DMS53 treated with DMSO at 0.1 percent for 48 hours (cell line): Measurements from ENCODE around the gene COP1.

ENCODE experiments used
- DNase-seq: peaks from one replicate; lab custom pipeline; 2025; ENCODE audit not compliant: unreplicated experiment; lab: John Stamatoyannopoulos, UW

Gene COP1

GRCh38 chr1:175904808-175905207 lies 302.3 kb downstream of the COP1 start:
- DNase-seq, result no peak

- DNase-seq, result no peak
Measured at GRCh38 chr1:175902281-175902680, 304.8 kb downstream of the COP1 start.

GRCh38 chr1:175901076-175901836 lies 305.8 kb downstream of the COP1 start:
- DNase-seq, result no peak

- no peak for DNase-seq
Measured at GRCh38 chr1:175900171-175900570, 306.9 kb downstream of the COP1 start.

- DNase-seq, result no peak
Measured at GRCh38 chr1:175895966-175896365, 311.1 kb downstream of the COP1 start.
